ENCODE results near the gene ULK4. TPM values are rescaled to one million over a fixed set of nuclear protein-coding genes. Genes with fewer than 3 reads are reported as not detected.
A peak's percentile ranks its signal among the peaks of the same experiment; 100 is the strongest.

Gene ULK4
- total and polyA plus RNA-seq, 9 of the 15 experiments (the other 6 are each of a cell fraction or from before 2014, with no cell fraction given): 3.0 to 5.9 (median 3.5) TPM

GRCh38 chr3:41961751-41962679 is at the start of gene ULK4 (continued):
- TF ChIP-seq JUND (IDR thresholded peaks at IDR 0.05; ENCODE audit: borderline replicate concordance, low read depth, low read length) (peak; percentile 100), JUND (tag; IDR thresholded peaks at IDR 0.05; ENCODE audit: borderline replicate concordance, low read depth, low read length) (peak; percentile 46; the same call in 1 of the 3 replicates), CHD4 (IDR thresholded peaks at IDR 0.05; ENCODE audit: insufficient read depth, insufficient replicate concordance, low read depth, low read length, poor library complexity, severe bottlenecking) (no peak), GTF2B (IDR thresholded peaks at IDR 0.05; ENCODE audit: extremely low read depth, insufficient read length) (no peak), KLF16 (IDR thresholded peaks at IDR 0.05) (no peak), ZSCAN32 (CRISPR knock-in tag; IDR thresholded peaks at IDR 0.05) (no peak), POLR2B (IDR thresholded peaks at IDR 0.05; ENCODE audit: low read depth, partially characterized antibody) (no peak), ZNF436 (CRISPR knock-in tag; IDR thresholded peaks at IDR 0.05) (no peak), FOXA1 (IDR thresholded peaks at IDR 0.05; ENCODE audit: borderline replicate concordance) (no peak), FOXA3 (CRISPR knock-in tag; conservative IDR thresholded peaks at IDR 0.05 in 1 of 2, IDR thresholded peaks at IDR 0.05 in 1 of 2) (no peak), NFE2L1 (tag; IDR thresholded peaks at IDR 0.05; ENCODE audit: borderline replicate concordance, low read depth) (no peak), SREBF2 (CRISPR knock-in tag; IDR thresholded peaks at IDR 0.05) (no peak), SETDB1 (IDR thresholded peaks at IDR 0.05; ENCODE audit: low read length) (peak; percentile 23), TAL1 (IDR thresholded peaks at IDR 0.05) (no peak), NCOA2 (IDR thresholded peaks at IDR 0.05; ENCODE audit: partially characterized antibody in 2 of 2) (no peak), GATAD2A (IDR thresholded peaks at IDR 0.05) (no peak), POU5F1 (IDR thresholded peaks at IDR 0.05; ENCODE audit: borderline replicate concordance, low read depth, low read length, partially characterized antibody) (no peak), L3MBTL2 (IDR thresholded peaks at IDR 0.05) (peak; percentile 90), NCOA4 (IDR thresholded peaks at IDR 0.05; ENCODE audit: partially characterized antibody) (no peak), ZNF444 (CRISPR knock-in tag; IDR thresholded peaks at IDR 0.05) (no peak), XRCC5 (IDR thresholded peaks at IDR 0.05; ENCODE audit: low read depth, low read length) (0 out of 2 replicates have a peak, but pooled peaks have one; percentile 59), SIX5 (IDR thresholded peaks at IDR 0.05; ENCODE audit: borderline replicate concordance in 1 of 2, insufficient read depth in 1 of 2, low read depth in 1 of 2, low read length in 2 of 2) (peak; percentile 70 to 75; a peak in 3 of 4 replicates)
- TF ChIP-seq, protein P1, sequence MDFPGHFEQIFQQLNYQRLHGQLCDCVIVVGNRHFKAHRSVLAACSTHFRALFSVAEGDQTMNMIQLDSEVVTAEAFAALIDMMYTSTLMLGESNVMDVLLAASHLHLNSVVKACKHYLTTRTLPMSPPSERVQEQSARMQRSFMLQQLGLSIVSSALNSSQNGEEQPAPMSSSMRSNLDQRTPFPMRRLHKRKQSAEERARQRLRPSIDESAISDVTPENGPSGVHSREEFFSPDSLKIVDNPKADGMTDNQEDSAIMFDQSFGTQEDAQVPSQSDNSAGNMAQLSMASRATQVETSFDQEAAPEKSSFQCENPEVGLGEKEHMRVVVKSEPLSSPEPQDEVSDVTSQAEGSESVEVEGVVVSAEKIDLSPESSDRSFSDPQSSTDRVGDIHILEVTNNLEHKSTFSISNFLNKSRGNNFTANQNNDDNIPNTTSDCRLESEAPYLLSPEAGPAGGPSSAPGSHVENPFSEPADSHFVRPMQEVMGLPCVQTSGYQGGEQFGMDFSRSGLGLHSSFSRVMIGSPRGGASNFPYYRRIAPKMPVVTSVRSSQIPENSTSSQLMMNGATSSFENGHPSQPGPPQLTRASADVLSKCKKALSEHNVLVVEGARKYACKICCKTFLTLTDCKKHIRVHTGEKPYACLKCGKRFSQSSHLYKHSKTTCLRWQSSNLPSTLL (IDR thresholded peaks at IDR 0.05): no peak
- TF ChIP-seq, protein P2, sequence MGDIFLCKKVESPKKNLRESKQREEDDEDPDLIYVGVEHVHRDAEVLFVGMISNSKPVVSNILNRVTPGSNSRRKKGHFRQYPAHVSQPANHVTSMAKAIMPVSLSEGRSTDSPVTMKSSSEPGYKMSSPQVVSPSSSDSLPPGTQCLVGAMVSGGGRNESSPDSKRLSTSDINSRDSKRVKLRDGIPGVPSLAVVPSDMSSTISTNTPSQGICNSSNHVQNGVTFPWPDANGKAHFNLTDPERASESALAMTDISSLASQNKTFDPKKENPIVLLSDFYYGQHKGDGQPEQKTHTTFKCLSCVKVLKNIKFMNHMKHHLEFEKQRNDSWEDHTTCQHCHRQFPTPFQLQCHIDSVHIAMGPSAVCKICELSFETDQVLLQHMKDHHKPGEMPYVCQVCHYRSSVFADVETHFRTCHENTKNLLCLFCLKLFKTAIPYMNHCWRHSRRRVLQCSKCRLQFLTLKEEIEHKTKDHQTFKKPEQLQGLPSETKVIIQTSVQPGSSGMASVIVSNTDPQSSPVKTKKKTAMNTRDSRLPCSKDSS (IDR thresholded peaks at IDR 0.05; ENCODE audit: low read depth, partially characterized antibody): no peak

Measured in K562 (cell line).